ENCODE data around the gene AAGAB.

- no peak for TF ChIP-seq CTCF (IDR thresholded peaks at IDR 0.05; ENCODE audit: low read depth, low read length)
- no peak for TF ChIP-seq POLR2A (IDR thresholded peaks at IDR 0.05; ENCODE audit: extremely low read depth, insufficient read length)
- no peak for TF ChIP-seq MAX (IDR thresholded peaks at IDR 0.05; ENCODE audit: low read depth, low read length)
Measured at GRCh38 chr15:67183443-67184169, 70.9 kb downstream of the AAGAB start.
